ENCODE measurements around the gene TIMM22.
"Not testable (repeated sequence)": the region's sequence is repeated elsewhere in the genome, so short reads cannot be mapped to it uniquely, and the experiment has no call there.

- TF ChIP-seq, protein P1, sequence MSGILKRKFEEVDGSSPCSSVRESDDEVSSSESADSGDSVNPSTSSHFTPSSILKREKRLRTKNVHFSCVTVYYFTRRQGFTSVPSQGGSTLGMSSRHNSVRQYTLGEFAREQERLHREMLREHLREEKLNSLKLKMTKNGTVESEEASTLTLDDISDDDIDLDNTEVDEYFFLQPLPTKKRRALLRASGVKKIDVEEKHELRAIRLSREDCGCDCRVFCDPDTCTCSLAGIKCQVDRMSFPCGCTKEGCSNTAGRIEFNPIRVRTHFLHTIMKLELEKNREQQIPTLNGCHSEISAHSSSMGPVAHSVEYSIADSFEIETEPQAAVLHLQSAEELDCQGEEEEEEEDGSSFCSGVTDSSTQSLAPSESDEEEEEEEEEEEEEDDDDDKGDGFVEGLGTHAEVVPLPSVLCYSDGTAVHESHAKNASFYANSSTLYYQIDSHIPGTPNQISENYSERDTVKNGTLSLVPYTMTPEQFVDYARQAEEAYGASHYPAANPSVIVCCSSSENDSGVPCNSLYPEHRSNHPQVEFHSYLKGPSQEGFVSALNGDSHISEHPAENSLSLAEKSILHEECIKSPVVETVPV (CRISPR knock-in tag; IDR thresholded peaks at IDR 0.05), result not testable (repeated sequence)
- TF ChIP-seq ARNTL (CRISPR knock-in tag; IDR thresholded peaks at IDR 0.05; ENCODE audit: borderline replicate concordance, low read depth); ZC3H10 (CRISPR knock-in tag; IDR thresholded peaks at IDR 0.05); ZNF565 (CRISPR knock-in tag; conservative IDR thresholded peaks at IDR 0.05; ENCODE audit: low read depth); ZFP30 (CRISPR knock-in tag; IDR thresholded peaks at IDR 0.05); PPARA (CRISPR knock-in tag; IDR thresholded peaks at IDR 0.05; ENCODE audit: borderline replicate concordance); GLIS3 (CRISPR knock-in tag; IDR thresholded peaks at IDR 0.05); ZFP3 (CRISPR knock-in tag; IDR thresholded peaks at IDR 0.05); RARB (CRISPR knock-in tag; IDR thresholded peaks at IDR 0.05): not testable (repeated sequence)
- TF ChIP-seq, protein P2, sequence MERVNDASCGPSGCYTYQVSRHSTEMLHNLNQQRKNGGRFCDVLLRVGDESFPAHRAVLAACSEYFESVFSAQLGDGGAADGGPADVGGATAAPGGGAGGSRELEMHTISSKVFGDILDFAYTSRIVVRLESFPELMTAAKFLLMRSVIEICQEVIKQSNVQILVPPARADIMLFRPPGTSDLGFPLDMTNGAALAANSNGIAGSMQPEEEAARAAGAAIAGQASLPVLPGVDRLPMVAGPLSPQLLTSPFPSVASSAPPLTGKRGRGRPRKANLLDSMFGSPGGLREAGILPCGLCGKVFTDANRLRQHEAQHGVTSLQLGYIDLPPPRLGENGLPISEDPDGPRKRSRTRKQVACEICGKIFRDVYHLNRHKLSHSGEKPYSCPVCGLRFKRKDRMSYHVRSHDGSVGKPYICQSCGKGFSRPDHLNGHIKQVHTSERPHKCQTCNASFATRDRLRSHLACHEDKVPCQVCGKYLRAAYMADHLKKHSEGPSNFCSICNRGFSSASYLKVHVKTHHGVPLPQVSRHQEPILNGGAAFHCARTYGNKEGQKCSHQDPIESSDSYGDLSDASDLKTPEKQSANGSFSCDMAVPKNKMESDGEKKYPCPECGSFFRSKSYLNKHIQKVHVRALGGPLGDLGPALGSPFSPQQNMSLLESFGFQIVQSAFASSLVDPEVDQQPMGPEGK (CRISPR knock-in tag; IDR thresholded peaks at IDR 0.05; ENCODE audit: borderline replicate concordance), result not testable (repeated sequence)
Observed at GRCh38 chr17:952592-952991, 44.3 kb upstream of the TIMM22 start.
